Uterus (tissue), 4 donors: Measurements from ENCODE around the gene NUP210. TPM values are rescaled to one million over a fixed set of nuclear protein-coding genes. Genes with fewer than 3 reads are reported as not detected.

Source experiments
- DNase-seq, 2 donors: peaks; one replicate each; pipeline ENCODE4 v3.0.0-alpha.2; 2019 to 2020
- H3K27ac ChIP-seq, 2 donors: fragments of 200-600 bp; sonication (generic); 1 replicate in 1 of 2; 2 replicates in 1 of 2; pipeline ENCODE4 v1.5.1; 2016 to 2018
- H3K27me3 ChIP-seq, 2 donors: fragments of 200-600 bp; sonication (generic); one replicate each; pipeline ENCODE4 v1.5.1; 2018 to 2019; ENCODE audit warnings: control low read depth in 1 of 2
- H3K36me3 ChIP-seq, 2 donors: fragments of 200-600 bp; sonication (generic); one replicate each; pipeline ENCODE4 v1.5.1; 2019; ENCODE audit warnings: control low read depth in 1 of 2
- H3K4me1 ChIP-seq, 2 donors: fragments of 200-600 bp; sonication (generic); one replicate each; pipeline ENCODE4 v1.5.1; 2018 to 2019; ENCODE audit warnings: control low read depth in 1 of 2
- H3K4me3 ChIP-seq, 2 donors: fragments of 200-600 bp; sonication (generic); 1 replicate in 1 of 2; 2 replicates in 1 of 2; pipeline ENCODE4 v1.5.1; 2018 to 2019; ENCODE audit warnings: mild to moderate bottlenecking in 1 of 2
- H3K9me3 ChIP-seq, 2 donors: fragments of 200-600 bp; sonication (generic); one replicate each; pipeline ENCODE4 v1.5.1; 2019; ENCODE audit warnings: control low read depth in 1 of 2
- CTCF ChIP-seq, 4 experiments: fragments of 200-600 bp in 2 of 4; fragments of 450-650 bp in 2 of 4; sonication (generic) in 2 of 4; IDR thresholded peaks; one replicate each; pipeline ENCODE4 v1.5.1; 2016 to 2019; ENCODE audit warnings: antibody characterized with exemption in 4 of 4, mild to moderate bottlenecking in 2 of 4, moderate library complexity in 1 of 4
- POLR2A ChIP-seq, 2 donors: fragments of 450-650 bp; IDR thresholded peaks; one replicate each; pipeline ENCODE4 v1.6.1; 2016; ENCODE audit warnings: antibody characterized with exemption in 2 of 2, mild to moderate bottlenecking in 1 of 2, moderate library complexity in 1 of 2
- intact Hi-C: fragments of 100-400 bp; cut with DNase I; formaldehyde crosslinking; loops from one replicate; pipeline ENCODE4 v1.15.1; 2023; ENCODE audit warnings: low total_unique reads
- total RNA-seq, 4 donors: library from RNA; depleted of rRNA in 3 of 4; stranded (reverse); fragments of >200 nt in 3 of 4; gene quantifications; one replicate each; pipeline versions ENCODE4 v1.1.0 to v1.2.4, GENCODE V29; 2014 to 2023
- donor health status: DM: yes; HTN: yes; CAD: no.

The NUP210 gene
- total RNA-seq, 4 donors from 2014 or later = 0.29 to 9.5 (median 5.1) TPM

- TF ChIP-seq POLR2A (IDR thresholded peaks at IDR 0.05) (no peak), CTCF (IDR thresholded peaks at IDR 0.05) (no peak)
- intact Hi-C loops = no loop called here
- Histone ChIP-seq H3K27ac (no peak overlapping the region), H3K4me1 (no peaks in the 10 kb centered on the region), H3K27me3 (no peaks in the 10 kb centered on the region), H3K36me3 (no peaks in the 10 kb centered on the region), H3K9me3 (no peaks in the 10 kb centered on the region), H3K4me3 (no peak overlapping the region)
- DNase-seq = no peak
These were observed 88.0 kb downstream of the NUP210 start for GRCh38 chr3:13332158-13332557.

GRCh38 chr3:13329746-13330145 lies 90.4 kb downstream of the NUP210 start:
- Histone ChIP-seq H3K4me1 (no peaks in the 10 kb centered on the region), H3K27me3 (no peaks in the 10 kb centered on the region), H3K4me3 (no peak overlapping the region), H3K9me3 (no peaks in the 10 kb centered on the region), H3K36me3 (no peaks in the 10 kb centered on the region), H3K27ac (no peak overlapping the region)
- intact Hi-C loops = no loop called here
- TF ChIP-seq CTCF (IDR thresholded peaks at IDR 0.05) = no peak
- TF ChIP-seq POLR2A (IDR thresholded peaks at IDR 0.05) = no peak
- DNase-seq = no peak

GRCh38 chr3:13325892-13326443 lies 94.2 kb downstream of the NUP210 start:
- DNase-seq = no peak
- no peak for TF ChIP-seq POLR2A (IDR thresholded peaks at IDR 0.05)
- TF ChIP-seq CTCF (IDR thresholded peaks at IDR 0.05) = no peak
- H3K27ac ChIP-seq = no peak overlapping the region
- H3K4me3 ChIP-seq = no peak overlapping the region
- intact Hi-C loops = no loop called here
- H3K9me3 ChIP-seq = no peaks in the 10 kb centered on the region
- H3K27me3 ChIP-seq = no peaks in the 10 kb centered on the region
- no peaks in the 10 kb centered on the region for H3K4me1 ChIP-seq
- H3K36me3 ChIP-seq = no peaks in the 10 kb centered on the region

GRCh38 chr3:13324835-13325501 lies 95.2 kb downstream of the NUP210 start:
- Histone ChIP-seq H3K9me3 (no peaks in the 10 kb centered on the region), H3K27ac (no peak overlapping the region), H3K27me3 (no peaks in the 10 kb centered on the region), H3K4me1 (no peaks in the 10 kb centered on the region), H3K4me3 (no peak overlapping the region), H3K36me3 (no peaks in the 10 kb centered on the region)
- TF ChIP-seq POLR2A (IDR thresholded peaks at IDR 0.05) (no peak), CTCF (IDR thresholded peaks at IDR 0.05) (no peak)
- intact Hi-C loops = no loop called here
- no peak for DNase-seq

- H3K36me3 ChIP-seq = no peaks in the 10 kb centered on the region
- no peak for DNase-seq
- H3K4me3 ChIP-seq = no peak overlapping the region
- H3K27me3 ChIP-seq = no peaks in the 10 kb centered on the region
- no peak for TF ChIP-seq POLR2A (IDR thresholded peaks at IDR 0.05)
- H3K27ac ChIP-seq = no peak overlapping the region
- H3K9me3 ChIP-seq = no peaks in the 10 kb centered on the region
- H3K4me1 ChIP-seq = no peaks in the 10 kb centered on the region
- intact Hi-C loops = no loop called here
These were observed 96.3 kb downstream of the NUP210 start for GRCh38 chr3:13323822-13324221.
